Astrocyte (in vitro differentiated cells and primary cell): ENCODE data around the gene NRARP. TPM values are rescaled to one million over a fixed set of nuclear protein-coding genes. Genes with fewer than 3 reads are reported as not detected.

Experiments
- DNase-seq: peaks from one replicate; pipeline ENCODE4 v3.0.0-alpha.2; 2010; ENCODE audit warnings: low read depth
- FAIRE-seq: peaks from 2 replicates; lab custom pipeline; 2011; peaks lifted over from hg19 to GRCh38; lab: Jason Lieb, UNC
- H2AFZ ChIP-seq: 2 replicates; pipeline ENCODE4 v1.6.0; 2012; ENCODE audit warnings: low read depth, low read length, inconsistent platforms
- H3K27ac ChIP-seq: 2 replicates; pipeline ENCODE4 v1.5.1; 2011; ENCODE audit warnings: low read depth, low read length, inconsistent platforms
- H3K27me3 ChIP-seq: 2 replicates; pipeline ENCODE4 v1.6.0; 2011; ENCODE audit warnings: low read length, inconsistent platforms; ENCODE audit not compliant: insufficient read depth
- H3K36me3 ChIP-seq: 2 replicates; pipeline ENCODE4 v1.5.1; 2011; ENCODE audit warnings: low read length, inconsistent platforms; ENCODE audit not compliant: insufficient read depth
- H3K4me1 ChIP-seq: 2 replicates; pipeline ENCODE4 v1.5.1; 2011; ENCODE audit warnings: low read length, inconsistent platforms; ENCODE audit not compliant: insufficient read depth
- H3K4me2 ChIP-seq: 2 replicates; pipeline ENCODE4 v1.6.0; 2012; ENCODE audit warnings: low read length, inconsistent platforms
- H3K4me3 ChIP-seq: 2 replicates; pipeline ENCODE4 v1.5.1; 2011; ENCODE audit warnings: low read depth, mild to moderate bottlenecking, low read length, inconsistent platforms; ENCODE audit not compliant: insufficient read depth
- H3K79me2 ChIP-seq: 2 replicates; pipeline ENCODE4 v1.6.0; 2012; ENCODE audit warnings: mild to moderate bottlenecking, low read length, inconsistent platforms; ENCODE audit not compliant: insufficient read depth
- H3K9ac ChIP-seq: 2 replicates; pipeline ENCODE4 v1.6.0; 2012; ENCODE audit warnings: mild to moderate bottlenecking, low read length, inconsistent platforms
- H3K9me3 ChIP-seq: 2 replicates; pipeline ENCODE4 v1.5.1; 2012; ENCODE audit warnings: low read depth, mild to moderate bottlenecking, low read length, inconsistent platforms; ENCODE audit not compliant: insufficient read depth
- H4K20me1 ChIP-seq: 2 replicates; pipeline ENCODE4 v1.6.0; 2012; ENCODE audit warnings: low read length, inconsistent platforms; ENCODE audit not compliant: insufficient read depth
- H3K27ac Mint-ChIP-seq: one replicate; pipeline ENCODE4 v1.8.0; 2021; ENCODE audit warnings: mild to moderate bottlenecking, mixed read lengths; ENCODE audit not compliant: unreplicated experiment
- H3K27me3 Mint-ChIP-seq: one replicate; pipeline ENCODE4 v1.8.0; 2021; ENCODE audit warnings: low read depth, mixed read lengths; ENCODE audit not compliant: unreplicated experiment
- H3K36me3 Mint-ChIP-seq: one replicate; pipeline ENCODE4 v1.8.0; 2021; ENCODE audit warnings: low read depth, mixed read lengths; ENCODE audit not compliant: unreplicated experiment
- H3K4me1 Mint-ChIP-seq: one replicate; pipeline ENCODE4 v1.8.0; 2021; ENCODE audit warnings: low read depth, mixed read lengths; ENCODE audit not compliant: unreplicated experiment
- H3K4me3 Mint-ChIP-seq: one replicate; pipeline ENCODE4 v1.8.0; 2021; ENCODE audit warnings: mild to moderate bottlenecking, moderate library complexity, mixed read lengths; ENCODE audit not compliant: unreplicated experiment
- H3K9me3 Mint-ChIP-seq: one replicate; pipeline ENCODE4 v1.8.0; 2021; ENCODE audit warnings: mild to moderate bottlenecking, mixed read lengths; ENCODE audit not compliant: unreplicated experiment
- CTCF ChIP-seq: IDR thresholded peaks from 2 replicates; pipeline ENCODE4 v1.5.1; 2011; ENCODE audit warnings: low read depth, mild to moderate bottlenecking, inconsistent platforms, low read length, moderate library complexity; ENCODE audit not compliant: insufficient read depth
- EZH2 ChIP-seq: IDR thresholded peaks from 2 replicates; pipeline ENCODE4 v1.6.1; 2012; ENCODE audit warnings: mild to moderate bottlenecking, low read length, inconsistent platforms; ENCODE audit not compliant: insufficient read depth
- total RNA-seq: library from RNA; stranded (reverse); gene quantifications from 2 replicates; pipeline ENCODE4 v1.2.1, GENCODE V29; 2021

The NRARP gene
- total RNA-seq, 1 donor from 2014 or later, result 7.3 TPM

- H3K4me2 ChIP-seq, result peak overlapping the region; percentile 93
- H3K4me1 Mint-ChIP-seq, result no peaks in the 10 kb centered on the region
- no peaks in the 10 kb centered on the region for H3K9me3 ChIP-seq
- H3K4me1 ChIP-seq, result peaks cover 32% of the 10 kb centered on the region
- no peaks in the 10 kb centered on the region for H3K36me3 ChIP-seq
- H3K27me3 Mint-ChIP-seq, result no peaks in the 10 kb centered on the region
- H3K4me3 ChIP-seq, result peak overlapping the region; percentile 73
- H3K27ac Mint-ChIP-seq, result no peak overlapping the region
- H3K9me3 Mint-ChIP-seq, result no peaks in the 10 kb centered on the region
- TF ChIP-seq EZH2 (no peak), CTCF (no peak)
- H4K20me1 ChIP-seq, result peaks cover 50% of the 10 kb centered on the region
- H3K79me2 ChIP-seq, result peaks cover 28% of the 10 kb centered on the region
- FAIRE-seq, result no peak
- peak; percentile 12 for DNase-seq
- peak overlapping the region; percentile 50 for H3K27ac ChIP-seq
- no peaks in the 10 kb centered on the region for H3K36me3 Mint-ChIP-seq
- peak overlapping the region; percentile 74 for H3K9ac ChIP-seq
- H3K27me3 ChIP-seq, result no peaks in the 10 kb centered on the region
- no peak overlapping the region for H2AFZ ChIP-seq
- H3K4me3 Mint-ChIP-seq, result peak overlapping the region; percentile 77
Observed at GRCh38 chr9:137276473-137277328, 25.4 kb downstream of the NRARP start.

GRCh38 chr9:137275588-137276472 lies 26.2 kb downstream of the NRARP start:
- Histone ChIP-seq H3K27ac (no peak overlapping the region), H4K20me1 (peaks cover 51% of the 10 kb centered on the region), H3K4me2 (no peak overlapping the region), H3K4me1 (peaks cover 26% of the 10 kb centered on the region), H3K36me3 (no peaks in the 10 kb centered on the region), H3K79me2 (peaks cover 28% of the 10 kb centered on the region), H3K4me3 (no peak overlapping the region), H3K9me3 (no peaks in the 10 kb centered on the region), H2AFZ (no peak overlapping the region), H3K27me3 (no peaks in the 10 kb centered on the region), H3K9ac (no peak overlapping the region)
- TF ChIP-seq CTCF (no peak), EZH2 (no peak)
- no peaks in the 10 kb centered on the region for H3K9me3 Mint-ChIP-seq
- no peak for FAIRE-seq
- H3K27ac Mint-ChIP-seq, result peak overlapping the region; percentile 12
- H3K4me1 Mint-ChIP-seq, result peaks cover 4% of the 10 kb centered on the region
- peaks cover 3% of the 10 kb centered on the region for H3K36me3 Mint-ChIP-seq
- H3K4me3 Mint-ChIP-seq, result peak overlapping the region; percentile 61
- H3K27me3 Mint-ChIP-seq, result no peaks in the 10 kb centered on the region
- DNase-seq, result no peak
